Astrocyte (in vitro differentiated cells and primary cell): ENCODE data around the gene RARB.

Experiments
- CTCF ChIP-seq: IDR thresholded peaks from 2 replicates; pipeline ENCODE4 v1.5.1; 2011; ENCODE audit warnings: low read depth, mild to moderate bottlenecking, inconsistent platforms, low read length, moderate library complexity; ENCODE audit not compliant: insufficient read depth
- EZH2 ChIP-seq: IDR thresholded peaks from 2 replicates; pipeline ENCODE4 v1.6.1; 2012; ENCODE audit warnings: mild to moderate bottlenecking, low read length, inconsistent platforms; ENCODE audit not compliant: insufficient read depth

GRCh38 chr3:25396686-25397085 lies 31.4 kb upstream of the RARB start:
- TF ChIP-seq CTCF (no peak), EZH2 (no peak)
